Neural crest cell (in vitro differentiated cells): ENCODE data around the gene TRAFD1. TPM values are rescaled to one million over a fixed set of nuclear protein-coding genes. Genes with fewer than 3 reads are reported as not detected.

Experiments
- DNase-seq: peaks from one replicate; pipeline ENCODE4 v3.0.0; 2021; ENCODE audit warnings: low read depth, mixed read lengths, low spot score
- H3K27ac Mint-ChIP-seq: one replicate; pipeline ENCODE4 v1.8.0; 2021; ENCODE audit warnings: mild to moderate bottlenecking, mixed read lengths; ENCODE audit not compliant: unreplicated experiment
- H3K27me3 Mint-ChIP-seq: 2 replicates; pipeline ENCODE4 v1.8.0; 2021; ENCODE audit warnings: low read depth, mild to moderate bottlenecking, mixed read lengths
- H3K36me3 Mint-ChIP-seq: 2 replicates; pipeline ENCODE4 v1.8.0; 2021; ENCODE audit warnings: low read depth, mild to moderate bottlenecking, mixed read lengths
- H3K4me1 Mint-ChIP-seq: 2 replicates; pipeline ENCODE4 v1.8.0; 2021; ENCODE audit warnings: mixed read lengths
- H3K4me3 Mint-ChIP-seq: one replicate; pipeline ENCODE4 v1.8.0; 2021; ENCODE audit warnings: mild to moderate bottlenecking, mixed read lengths
- H3K9me3 Mint-ChIP-seq: 2 replicates; pipeline ENCODE4 v1.8.0; 2021; ENCODE audit warnings: mixed read lengths
- CTCF ChIP-seq: fragments of 200-600 bp; sonication (generic); conservative IDR thresholded peaks from 2 replicates; pipeline ENCODE4 v1.5.0; 2021; ENCODE audit warnings: antibody characterized with exemption, mild to moderate bottlenecking
- total RNA-seq: library from RNA; stranded (reverse); gene quantifications from 2 replicates; pipeline ENCODE4 v1.2.1, GENCODE V29; 2021

TRAFD1 gene
- total RNA-seq, 1 donor from 2014 or later = 44.2 TPM

- TF ChIP-seq CTCF = no peak
- Mint-ChIP-seq H3K4me3 (peak overlapping the region; percentile 15), H3K9me3 (no peaks in the 10 kb centered on the region), H3K4me1 (peaks cover 19% of the 10 kb centered on the region), H3K27me3 (no peaks in the 10 kb centered on the region), H3K36me3 (no peaks in the 10 kb centered on the region), H3K27ac (no peak overlapping the region)
- DNase-seq = no peak
Measured at GRCh38 chr12:112122823-112123690, 2.3 kb upstream of the TRAFD1 start.

- no peaks in the 10 kb centered on the region for H3K27me3 Mint-ChIP-seq
- H3K9me3 Mint-ChIP-seq = no peaks in the 10 kb centered on the region
- no peak overlapping the region for H3K27ac Mint-ChIP-seq
- no peak for TF ChIP-seq CTCF
- no peaks in the 10 kb centered on the region for H3K36me3 Mint-ChIP-seq
- H3K4me1 Mint-ChIP-seq = peaks cover 19% of the 10 kb centered on the region
- peak overlapping the region; percentile 94 for H3K4me3 Mint-ChIP-seq
- DNase-seq = no peak
Measured at GRCh38 chr12:112124918-112125249, 476 bp upstream of the TRAFD1 start.

DNA sequence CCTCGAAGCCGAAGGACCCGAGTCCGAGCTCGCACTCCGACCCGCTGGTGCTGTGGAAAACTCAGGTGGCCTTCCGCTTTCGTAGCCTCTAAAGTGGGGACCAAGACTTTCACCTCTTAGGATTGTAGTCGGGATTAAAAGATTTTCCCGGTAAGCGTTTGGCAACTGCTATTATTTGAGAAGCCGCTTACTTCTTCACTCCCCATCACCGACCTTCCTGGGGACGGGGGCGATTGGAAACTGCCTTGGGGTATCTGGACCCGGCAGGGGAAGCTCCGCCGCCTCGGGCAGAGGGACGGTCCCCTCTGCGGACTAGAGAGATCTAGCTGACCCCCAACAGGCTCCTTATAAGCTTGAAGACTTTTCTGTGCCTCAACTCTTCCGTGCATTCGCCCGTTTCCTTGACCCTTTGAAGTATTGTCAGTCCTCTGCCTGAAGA, 659 bp downstream of the TRAFD1 start:
- peak overlapping the region; percentile 12 for H3K27ac Mint-ChIP-seq
- peak overlapping the region; percentile 94 for H3K4me3 Mint-ChIP-seq
- no peak for TF ChIP-seq CTCF
- H3K9me3 Mint-ChIP-seq = no peaks in the 10 kb centered on the region
- H3K4me1 Mint-ChIP-seq = peaks cover 19% of the 10 kb centered on the region
- no peak for DNase-seq
- no peaks in the 10 kb centered on the region for H3K36me3 Mint-ChIP-seq
- no peaks in the 10 kb centered on the region for H3K27me3 Mint-ChIP-seq

GRCh38 chr12:112126911-112127310, 1.6 kb downstream of the TRAFD1 start:
- DNase-seq = no peak
- no peaks in the 10 kb centered on the region for H3K9me3 Mint-ChIP-seq
- no peak overlapping the region for H3K27ac Mint-ChIP-seq
- H3K4me1 Mint-ChIP-seq = peaks cover 19% of the 10 kb centered on the region
- no peaks in the 10 kb centered on the region for H3K36me3 Mint-ChIP-seq
- no peak for TF ChIP-seq CTCF
- no peaks in the 10 kb centered on the region for H3K27me3 Mint-ChIP-seq
- H3K4me3 Mint-ChIP-seq = peak overlapping the region; percentile 94

GRCh38 chr12:112130441-112130998, 5.2 kb downstream of the TRAFD1 start:
- no peaks in the 10 kb centered on the region for H3K27me3 Mint-ChIP-seq
- H3K4me3 Mint-ChIP-seq = no peak overlapping the region
- H3K27ac Mint-ChIP-seq = no peak overlapping the region
- H3K4me1 Mint-ChIP-seq = peaks cover 11% of the 10 kb centered on the region
- no peak for TF ChIP-seq CTCF
- no peak for DNase-seq
- H3K36me3 Mint-ChIP-seq = peaks cover 2% of the 10 kb centered on the region
- no peaks in the 10 kb centered on the region for H3K9me3 Mint-ChIP-seq
